ENCODE measurements around the gene GRID1.

Gene GRID1

DNA sequence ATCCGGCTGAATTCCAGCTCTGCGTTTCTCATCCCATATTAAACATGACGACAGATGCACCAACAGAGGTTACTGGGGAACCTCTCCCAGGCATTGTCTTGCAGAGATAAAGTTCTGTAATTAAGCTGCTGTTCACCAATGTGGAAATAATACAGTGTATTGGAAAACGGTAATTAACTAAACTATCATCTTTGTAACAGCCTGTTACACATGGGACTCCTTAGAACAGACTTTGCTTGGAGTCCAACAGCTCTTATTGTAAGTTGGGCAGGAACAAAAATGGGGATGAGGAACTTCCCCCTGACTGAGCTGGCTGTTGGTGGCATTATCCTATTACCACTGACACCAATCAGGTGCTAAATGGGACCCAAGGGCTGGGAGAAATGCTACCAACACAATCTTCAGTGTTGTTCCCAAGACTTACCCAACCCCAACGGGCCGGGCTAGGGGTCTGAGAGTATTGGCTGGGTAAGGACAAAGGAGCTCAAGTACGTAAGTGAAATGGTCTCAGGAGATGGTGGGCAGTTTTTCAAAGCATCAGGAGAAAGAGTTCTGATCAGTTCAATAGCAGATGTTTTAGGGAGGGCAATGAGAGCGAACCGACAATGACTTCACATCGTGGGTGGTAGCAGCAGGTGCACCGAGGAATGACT is 759.4 kb downstream of the GRID1 start:
- no peak for DNase-seq

- DNase-seq, result no peak
Measured at GRCh38 chr10:85606401-85606800, 760.2 kb downstream of the GRID1 start.

DNA sequence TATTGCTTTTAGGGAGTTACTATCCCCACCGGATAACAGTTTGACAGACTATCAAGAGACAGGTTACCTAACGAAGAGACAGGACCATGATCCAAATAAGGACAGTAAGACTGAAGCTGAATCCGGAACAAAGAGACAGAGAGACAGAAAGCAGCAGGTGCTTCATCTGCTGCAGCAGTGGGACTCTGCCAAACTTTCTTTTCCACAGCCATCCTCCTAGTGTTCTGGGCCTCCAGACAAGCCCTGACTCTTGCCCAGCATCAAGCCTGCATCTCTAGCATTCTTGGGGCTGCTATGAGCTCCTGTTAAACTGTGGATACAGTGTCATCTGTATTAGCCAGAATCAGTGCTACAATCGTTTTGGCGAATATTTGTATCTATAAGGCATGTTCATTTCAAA is 761.7 kb downstream of the GRID1 start:
- no peak for DNase-seq

DNA sequence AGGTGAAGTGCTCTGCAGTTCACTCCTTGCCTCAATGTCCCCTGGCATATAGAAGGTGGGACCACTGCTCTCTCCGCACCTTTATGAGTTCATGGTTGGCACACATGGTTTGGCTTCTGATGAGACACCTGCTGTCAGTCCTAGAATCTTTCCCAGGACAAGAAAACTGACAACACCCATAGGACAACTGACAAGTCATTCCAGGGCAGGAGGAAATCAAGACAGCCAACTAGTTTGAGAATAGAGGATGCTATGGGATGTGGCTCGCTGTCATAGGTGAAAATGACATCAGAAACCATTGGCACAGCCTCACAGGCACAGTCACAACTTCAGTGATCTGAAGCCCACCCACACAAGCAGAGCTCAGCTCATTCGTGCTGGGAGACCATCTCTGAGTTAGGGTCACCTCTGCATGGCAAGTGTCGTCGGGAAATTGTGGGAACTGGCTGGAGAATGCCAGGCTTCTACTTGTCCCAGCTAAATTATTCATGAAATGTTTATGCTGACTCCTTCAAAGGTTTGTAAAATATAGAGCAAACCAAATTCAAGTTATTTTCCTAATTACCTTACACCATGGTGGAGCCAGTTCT is 762.4 kb downstream of the GRID1 start:
- no peak for DNase-seq

GRCh38 chr10:85603151-85603940 is 763.2 kb downstream of the GRID1 start:
- DNase-seq, result no peak

DNA sequence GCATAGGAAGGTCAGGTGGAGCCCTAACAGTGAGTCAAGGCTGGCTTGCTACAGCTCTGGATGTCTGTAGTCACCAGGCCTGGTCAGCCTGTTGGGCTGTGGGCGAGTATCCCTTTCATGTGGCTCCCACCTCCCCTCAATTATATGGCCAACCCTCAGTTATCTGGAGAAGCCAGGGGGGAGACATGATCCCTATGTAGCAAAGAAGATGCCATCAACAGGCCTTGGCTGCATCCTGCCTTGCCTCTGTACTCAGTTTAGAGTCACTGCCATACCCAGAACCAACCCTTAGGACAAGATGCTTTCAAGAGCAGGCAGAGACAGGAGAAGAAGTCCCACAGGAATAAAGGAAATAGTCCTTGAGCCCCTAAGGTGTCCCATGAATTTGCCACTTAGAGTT is 763.9 kb downstream of the GRID1 start:
- no peak for DNase-seq

DNA sequence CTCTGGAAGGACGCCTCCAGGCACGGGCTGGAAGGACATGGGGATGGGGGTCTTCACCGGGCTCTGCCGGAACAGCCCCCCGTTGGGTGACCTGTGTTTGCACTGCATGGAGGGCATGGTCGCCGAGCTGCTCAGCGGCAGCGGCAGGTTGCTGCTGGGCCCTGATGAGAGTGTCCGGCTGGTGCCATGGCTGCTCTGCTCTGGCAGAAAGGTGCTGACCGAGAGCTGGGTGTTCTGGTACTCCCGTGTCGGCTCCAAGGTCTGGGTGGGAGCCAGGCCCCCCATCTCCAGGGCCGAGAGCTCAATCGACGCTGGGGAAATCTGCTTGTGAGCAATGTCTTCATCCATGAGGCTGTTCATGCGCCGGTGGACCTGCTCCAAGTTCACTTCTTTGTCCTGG is 764.3 kb downstream of the GRID1 start:
- DNase-seq, result no peak

- no peak for DNase-seq
Measured at GRCh38 chr10:85601526-85601925, 765.1 kb downstream of the GRID1 start.

GRCh38 chr10:85600744-85601081 is 765.9 kb downstream of the GRID1 start:
- DNase-seq, result no peak

DNA sequence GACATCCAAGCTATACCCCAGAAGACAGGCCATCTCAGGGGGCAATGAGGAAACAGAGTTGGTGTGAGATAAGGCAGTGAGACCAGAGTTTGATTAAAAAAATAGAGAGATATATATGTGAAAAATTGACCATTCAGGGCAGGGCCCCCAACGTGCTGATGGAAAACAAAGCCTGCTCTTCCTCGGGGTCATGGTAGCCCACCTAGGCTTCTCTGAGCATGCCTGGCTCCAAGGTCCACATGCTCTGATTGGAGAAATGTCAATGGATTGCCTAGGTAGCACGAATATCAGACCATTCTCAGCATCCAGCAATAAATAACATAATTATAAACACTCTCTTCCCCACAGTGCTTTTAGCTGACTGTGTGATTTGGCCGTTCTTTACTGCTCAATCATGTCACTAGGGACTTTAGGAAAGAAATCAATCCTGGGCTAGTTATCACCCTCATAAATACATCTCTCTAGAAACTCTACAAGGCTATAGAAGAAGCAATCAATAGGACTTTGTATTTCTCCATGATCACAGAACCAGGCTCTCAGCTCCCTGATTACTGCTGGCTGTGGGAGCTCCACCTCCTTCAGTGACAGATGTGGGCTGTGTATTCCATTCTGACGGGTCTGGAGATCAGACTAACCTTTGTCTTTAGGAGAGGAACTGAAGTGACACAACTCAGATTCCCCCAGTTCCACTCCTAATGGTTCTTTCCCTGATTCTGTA is 766.4 kb downstream of the GRID1 start:
- no peak for DNase-seq

DNA sequence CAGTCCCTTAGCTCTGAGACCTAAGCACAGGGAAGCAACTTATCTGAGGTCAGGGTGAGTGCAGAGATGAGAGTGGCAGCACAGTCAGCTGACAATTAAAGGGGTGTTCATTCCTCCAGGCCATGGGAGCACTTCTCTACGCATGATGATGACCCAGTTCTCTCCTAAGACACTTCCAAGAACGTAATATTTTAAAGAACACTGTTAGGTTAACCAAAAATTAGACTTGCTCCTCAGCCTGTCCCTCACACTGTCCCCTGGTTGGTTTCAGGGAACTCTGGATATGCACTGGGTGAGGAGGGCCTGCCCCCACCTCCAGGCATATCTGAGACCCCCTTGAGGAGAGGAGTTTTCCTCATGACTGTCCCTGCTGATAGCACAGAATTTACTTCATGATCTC is 767.5 kb downstream of the GRID1 start:
- no peak for DNase-seq

- no peak for DNase-seq
Measured at GRCh38 chr10:85598646-85599045, 767.9 kb downstream of the GRID1 start.

GRCh38 chr10:85597006-85597405 is 769.6 kb downstream of the GRID1 start:
- no peak for DNase-seq

DNA sequence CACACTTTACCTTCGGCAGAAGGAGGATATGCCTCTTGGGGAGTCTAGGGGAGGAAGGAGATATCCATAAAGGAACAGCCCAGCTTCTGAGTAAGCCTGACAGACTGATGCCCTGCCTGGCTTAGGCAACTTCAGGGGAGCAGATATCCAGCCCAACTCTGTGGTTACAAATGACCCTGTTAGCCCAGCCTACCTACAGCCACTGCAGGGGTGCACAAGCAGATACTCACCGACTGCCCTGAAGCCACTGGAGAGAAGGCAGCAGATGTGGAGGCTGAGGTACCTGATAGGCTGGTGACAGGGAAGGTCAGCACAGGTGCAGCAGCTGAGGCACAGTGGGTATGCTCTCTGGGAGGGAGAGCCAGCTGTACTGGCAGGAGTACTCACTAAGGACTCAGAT is 770.2 kb downstream of the GRID1 start:
- DNase-seq, result no peak

DNA sequence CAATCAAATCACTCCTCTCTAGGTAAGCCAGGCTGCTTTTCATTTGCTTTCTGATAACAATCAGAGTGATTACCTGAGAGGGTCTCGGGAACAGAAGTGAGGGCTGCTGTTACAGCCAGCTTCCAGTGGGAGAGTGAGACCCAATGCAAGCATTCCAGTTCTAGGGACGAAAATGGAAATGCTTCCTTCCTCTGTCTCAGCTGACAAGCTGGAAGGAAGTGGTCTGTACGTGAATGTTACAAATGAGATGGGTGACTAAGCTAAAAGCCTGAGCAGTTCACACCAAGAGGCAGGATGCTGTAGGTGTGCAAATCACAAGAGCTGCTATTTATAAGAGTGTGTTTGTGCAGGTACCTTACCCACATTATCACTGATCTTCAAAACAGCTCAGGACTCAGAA is 772.4 kb downstream of the GRID1 start:
- no peak for DNase-seq

DNA sequence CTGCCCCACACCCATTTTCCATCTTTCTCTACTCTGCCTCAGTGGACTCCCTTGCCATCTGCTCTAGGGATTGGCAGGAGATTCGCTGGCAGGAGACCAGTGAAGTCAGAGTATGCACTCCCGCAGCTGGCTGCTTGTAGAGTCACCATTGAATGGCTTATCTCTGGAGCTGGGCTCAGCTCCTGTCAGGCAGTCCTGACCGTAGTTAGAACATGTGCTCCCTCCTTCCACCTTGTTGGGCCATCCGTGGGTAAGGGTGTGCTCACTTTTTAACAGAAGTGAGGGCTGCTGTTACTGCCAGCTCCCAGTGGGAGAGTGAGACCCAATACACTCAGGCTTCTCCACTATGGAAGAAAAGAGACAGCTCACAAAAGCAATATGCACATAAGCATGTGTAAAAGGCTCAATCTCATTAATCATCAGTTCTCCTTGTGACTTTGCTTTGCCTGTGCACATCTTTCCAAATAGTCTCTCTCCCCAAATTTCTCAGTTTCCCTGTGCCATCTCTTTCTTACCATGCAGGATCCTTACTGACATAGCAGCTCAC is 773.3 kb downstream of the GRID1 start:
- DNase-seq, result no peak

- DNase-seq, result no peak
Measured at GRCh38 chr10:85581371-85581770, 785.2 kb downstream of the GRID1 start.

- no peak for DNase-seq
Measured at GRCh38 chr10:85580585-85580984, 786.0 kb downstream of the GRID1 start.

DNA sequence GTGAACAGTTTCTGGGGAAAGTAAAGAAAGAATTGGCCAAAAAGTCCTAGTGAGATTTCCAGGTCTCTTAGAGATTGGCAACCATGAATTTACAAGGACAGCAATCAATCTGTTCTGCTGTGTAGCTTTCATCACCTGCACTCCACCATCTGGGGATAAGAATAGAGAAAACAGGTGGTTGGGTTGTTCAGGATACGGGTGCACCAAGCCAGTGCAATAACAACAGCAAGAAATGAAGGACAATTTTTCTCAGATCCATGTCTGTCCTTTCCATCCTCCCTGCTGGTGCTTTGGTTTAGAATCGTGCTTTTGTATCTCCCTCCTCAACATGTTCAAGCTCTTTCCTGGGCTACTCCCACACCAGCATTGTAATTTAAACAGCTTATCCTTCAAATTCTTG is 787.7 kb downstream of the GRID1 start:
- DNase-seq, result no peak

DNA sequence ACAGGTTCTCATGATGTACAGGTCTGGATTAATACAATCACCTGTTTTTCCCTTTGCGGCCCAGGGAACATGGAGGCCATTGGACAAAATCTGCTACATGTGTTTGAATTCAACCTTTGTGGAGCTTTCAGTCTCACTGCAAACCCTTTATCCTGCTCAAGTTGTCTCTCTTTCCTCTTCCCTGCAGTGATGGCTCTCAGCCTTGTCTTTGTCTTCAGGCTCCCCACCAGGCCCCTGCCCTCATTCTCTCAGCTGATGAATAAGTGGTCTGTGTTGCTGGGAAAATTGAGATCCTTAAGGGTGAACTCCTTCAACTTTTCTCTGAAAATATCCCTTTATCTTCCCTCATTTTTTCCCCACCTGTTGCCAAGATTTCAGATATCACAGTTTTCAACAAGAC is 791.2 kb downstream of the GRID1 start:
- DNase-seq, result no peak

- no peak for DNase-seq
Measured at GRCh38 chr10:85570871-85571270, 795.7 kb downstream of the GRID1 start.

DNA sequence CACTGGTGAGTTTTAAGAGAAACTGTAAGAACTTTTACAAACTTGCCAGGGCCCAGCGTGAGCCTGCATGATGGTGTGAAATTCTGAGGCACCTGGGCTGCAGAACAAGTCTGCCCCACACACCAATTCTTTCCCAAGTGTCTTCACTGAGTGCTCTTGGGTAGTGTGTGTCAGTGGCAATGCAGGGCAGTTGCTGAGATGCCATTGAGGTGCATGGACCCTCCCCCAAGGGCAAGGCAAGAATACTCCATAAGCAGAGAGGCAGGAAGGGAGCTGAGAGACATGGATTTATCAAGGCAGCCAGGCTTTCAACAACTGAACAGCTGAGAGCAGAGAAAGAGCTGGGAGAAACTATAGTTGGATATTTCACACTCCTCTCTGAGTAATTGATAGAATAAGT is 801.2 kb downstream of the GRID1 start:
- no peak for DNase-seq

- DNase-seq, result no peak
Measured at GRCh38 chr10:85558533-85558932, 808.1 kb downstream of the GRID1 start.

Data from suppressor macrophage (primary cell).